Left lobe of liver (tissue), 2 donors: ENCODE data around the gene PGLYRP2. TPM values are rescaled to one million over a fixed set of nuclear protein-coding genes. Genes with fewer than 3 reads are reported as not detected.
"Not testable (repeated sequence)": the region's sequence is repeated elsewhere in the genome, so short reads cannot be mapped to it uniquely, and the experiment has no call there.

ENCODE experiments used
- ATAC-seq: fragments of 200-7000 bp; cut with Tn5 transposase; one replicate; pipeline ENCODE4 v1.9.1; 2020; ENCODE audit warnings: mild to moderate bottlenecking, moderate library complexity
- DNase-seq: peaks from one replicate; pipeline ENCODE4 v3.0.0-alpha.2; 2020; ENCODE audit warnings: low spot score
- total RNA-seq: library from RNA; stranded (reverse); gene quantifications from one replicate; pipeline ENCODE4 v1.2.1, GENCODE V29; 2021
- donor health status: DM: no; HTN: no; CAD: no; lungs with moderate emphysema.
- donor health status: DM: no; HTN: yes; CAD: no.

The PGLYRP2 gene
- total RNA-seq, 1 donor from 2014 or later, result 65.8 TPM

- ATAC-seq, result no peak
- no peak for DNase-seq
Measured at GRCh38 chr19:15495151-15495550, 15.8 kb upstream of the PGLYRP2 start.

DNA sequence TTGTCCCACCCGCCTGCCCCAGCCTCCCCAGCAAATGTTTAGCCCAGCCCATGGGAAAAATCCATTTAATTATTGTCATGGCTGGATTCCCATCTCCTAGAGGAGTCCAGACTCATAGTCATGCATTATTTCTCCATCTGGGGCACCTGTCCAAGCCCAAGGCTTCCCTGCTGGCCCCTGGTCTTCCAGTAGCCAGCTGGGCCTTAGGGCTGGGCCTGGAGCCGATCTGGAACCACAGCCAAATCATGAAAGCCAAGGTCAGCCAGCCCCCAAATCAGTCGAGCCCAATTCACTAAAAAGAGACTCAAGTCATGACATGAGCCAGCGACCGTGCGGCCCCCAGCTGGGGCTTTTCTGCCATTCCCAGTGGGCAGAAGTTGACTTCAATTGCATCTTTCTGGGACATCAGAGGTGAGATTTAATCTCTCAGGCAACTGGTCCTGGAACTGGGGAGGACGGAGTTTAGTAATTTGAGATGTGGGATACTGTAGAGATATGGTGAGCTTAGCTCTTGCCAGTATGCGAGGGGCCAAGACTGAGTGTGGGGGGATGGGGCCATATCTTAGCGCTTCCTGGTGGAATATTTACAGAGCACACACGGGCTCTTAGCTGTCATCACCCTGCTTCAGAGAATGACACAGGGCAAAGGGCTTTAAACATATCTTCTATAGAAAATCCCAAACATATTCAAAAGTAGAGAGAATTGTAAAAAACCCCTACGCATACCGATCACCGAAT, 9.4 kb upstream of the PGLYRP2 start:
- DNase-seq (no peak), ATAC-seq (no peak)

DNA sequence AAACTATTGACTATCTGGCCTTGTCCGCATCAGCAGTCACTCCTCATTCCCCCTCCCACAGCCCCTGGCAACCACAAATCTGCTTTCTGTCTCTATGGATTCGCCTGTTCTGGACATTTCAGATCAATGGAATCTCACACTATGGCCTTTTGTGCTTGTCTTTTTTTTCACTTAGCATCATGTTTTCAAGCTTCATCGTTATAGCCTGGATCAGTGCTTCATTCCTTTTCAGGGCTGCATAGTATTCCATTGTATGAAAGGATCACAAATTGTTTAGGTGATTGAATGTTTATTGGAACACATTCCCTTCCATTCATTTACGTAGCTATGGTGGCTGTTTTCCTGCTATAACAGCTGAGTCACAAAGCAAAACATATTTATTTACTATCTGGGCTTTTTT, 7.7 kb upstream of the PGLYRP2 start:
- DNase-seq (no peak), ATAC-seq (no peak)

DNA sequence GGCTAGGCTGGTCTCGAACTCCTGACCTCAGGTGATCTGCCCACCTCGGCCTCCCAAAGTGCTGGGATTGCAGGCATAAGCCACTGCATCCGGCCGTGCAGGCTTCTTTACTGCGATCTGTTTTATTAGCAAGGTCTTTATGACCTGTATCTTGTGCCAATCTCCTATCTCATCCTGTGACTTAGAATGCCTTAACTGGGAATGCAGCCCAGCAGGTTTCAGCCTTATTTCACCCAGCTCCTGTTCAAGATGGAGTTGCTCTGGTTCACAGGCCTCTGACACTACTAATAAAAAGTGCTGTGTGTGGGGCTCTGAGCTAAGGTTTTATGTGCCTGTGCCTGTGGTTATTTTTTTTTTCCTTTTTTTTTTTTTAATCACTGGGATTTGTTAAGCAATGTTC, 6.5 kb upstream of the PGLYRP2 start:
- ATAC-seq, DNase-seq: not testable (repeated sequence)

- not testable (repeated sequence) for ATAC-seq, DNase-seq
Measured at GRCh38 chr19:15480996-15481395, 1.7 kb upstream of the PGLYRP2 start.

DNA sequence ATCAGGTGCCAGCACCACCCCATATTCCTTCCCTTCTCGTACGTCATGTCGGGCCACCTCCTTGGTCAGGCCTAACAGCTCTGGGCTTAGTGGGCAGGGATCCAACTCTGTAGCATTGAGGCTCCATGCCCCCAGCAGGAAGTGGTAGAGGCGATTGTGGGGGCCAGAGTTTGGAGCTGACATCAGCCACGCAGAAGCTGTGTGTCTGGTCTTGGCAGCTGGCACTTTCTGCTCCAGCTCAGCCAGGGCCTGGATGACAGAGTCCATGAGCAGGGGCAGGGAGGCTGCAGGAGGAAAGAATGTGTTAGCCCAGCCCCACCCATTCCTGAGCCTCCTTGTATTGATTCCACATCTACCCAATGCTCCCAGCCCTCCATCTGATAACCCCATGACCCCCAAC, 3.0 kb downstream of the PGLYRP2 start:
- DNase-seq, result no peak
- ATAC-seq, result no peak

DNA sequence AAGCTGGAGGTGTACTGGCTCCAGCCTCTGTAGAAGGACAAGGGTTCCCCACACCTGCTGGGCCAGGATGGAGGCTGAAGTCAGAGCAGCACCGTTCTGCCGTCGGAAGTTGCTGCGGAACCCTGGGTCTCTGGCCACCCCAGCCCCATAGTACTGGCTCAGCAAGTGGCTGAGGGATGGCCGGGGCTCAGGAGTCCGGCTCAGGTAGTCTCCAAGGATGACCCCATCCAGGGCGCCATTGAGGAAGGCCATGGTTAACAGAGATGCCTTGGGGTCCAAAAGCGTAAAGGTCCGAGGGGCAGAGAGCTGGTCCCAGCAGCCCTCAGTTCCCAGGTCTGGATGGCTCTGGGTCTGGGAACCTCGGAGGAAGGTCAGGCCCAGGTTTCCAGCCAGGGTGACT, 3.7 kb downstream of the PGLYRP2 start:
- DNase-seq, result no peak
- no peak for ATAC-seq

GRCh38 chr19:15475169-15475568, 4.1 kb downstream of the PGLYRP2 start:
- no peak for DNase-seq
- ATAC-seq, result no peak

GRCh38 chr19:15473821-15474220, 5.5 kb downstream of the PGLYRP2 start:
- ATAC-seq, DNase-seq: not testable (repeated sequence)

DNA sequence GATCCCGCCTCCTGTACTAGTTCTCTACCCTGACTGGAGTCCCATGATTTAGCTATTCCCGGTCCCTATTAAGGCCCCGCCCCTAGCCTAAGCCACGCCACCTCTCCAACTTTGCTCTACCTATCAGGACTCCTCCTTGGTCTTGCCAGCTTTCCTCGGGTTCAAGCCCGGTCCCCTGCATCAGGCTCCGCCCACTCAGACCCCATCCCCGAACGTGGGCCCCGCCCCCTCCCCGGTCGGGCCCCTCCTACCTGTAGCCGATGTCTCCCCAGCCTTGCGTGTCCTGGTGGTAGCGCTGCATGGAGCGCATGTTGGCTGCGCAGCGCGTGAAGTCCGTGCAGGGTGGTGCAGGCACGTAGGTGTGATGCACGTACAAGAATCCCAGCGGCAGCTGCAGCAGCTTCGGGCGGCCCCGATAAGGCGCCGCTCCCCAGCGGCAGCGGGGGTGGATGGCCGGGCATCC, 7.6 kb downstream of the PGLYRP2 start:
- DNase-seq (no peak), ATAC-seq (no peak)

GRCh38 chr19:15469513-15470297, 9.6 kb downstream of the PGLYRP2 start:
- ATAC-seq (peak; percentile 22), DNase-seq (no peak)

- DNase-seq, result peak; percentile 78
- peak; percentile 81 for ATAC-seq
Measured at GRCh38 chr19:15468675-15469512, 10.4 kb downstream of the PGLYRP2 start.

GRCh38 chr19:15467734-15468214, 11.5 kb downstream of the PGLYRP2 start:
- DNase-seq (no peak), ATAC-seq (no peak)

DNA sequence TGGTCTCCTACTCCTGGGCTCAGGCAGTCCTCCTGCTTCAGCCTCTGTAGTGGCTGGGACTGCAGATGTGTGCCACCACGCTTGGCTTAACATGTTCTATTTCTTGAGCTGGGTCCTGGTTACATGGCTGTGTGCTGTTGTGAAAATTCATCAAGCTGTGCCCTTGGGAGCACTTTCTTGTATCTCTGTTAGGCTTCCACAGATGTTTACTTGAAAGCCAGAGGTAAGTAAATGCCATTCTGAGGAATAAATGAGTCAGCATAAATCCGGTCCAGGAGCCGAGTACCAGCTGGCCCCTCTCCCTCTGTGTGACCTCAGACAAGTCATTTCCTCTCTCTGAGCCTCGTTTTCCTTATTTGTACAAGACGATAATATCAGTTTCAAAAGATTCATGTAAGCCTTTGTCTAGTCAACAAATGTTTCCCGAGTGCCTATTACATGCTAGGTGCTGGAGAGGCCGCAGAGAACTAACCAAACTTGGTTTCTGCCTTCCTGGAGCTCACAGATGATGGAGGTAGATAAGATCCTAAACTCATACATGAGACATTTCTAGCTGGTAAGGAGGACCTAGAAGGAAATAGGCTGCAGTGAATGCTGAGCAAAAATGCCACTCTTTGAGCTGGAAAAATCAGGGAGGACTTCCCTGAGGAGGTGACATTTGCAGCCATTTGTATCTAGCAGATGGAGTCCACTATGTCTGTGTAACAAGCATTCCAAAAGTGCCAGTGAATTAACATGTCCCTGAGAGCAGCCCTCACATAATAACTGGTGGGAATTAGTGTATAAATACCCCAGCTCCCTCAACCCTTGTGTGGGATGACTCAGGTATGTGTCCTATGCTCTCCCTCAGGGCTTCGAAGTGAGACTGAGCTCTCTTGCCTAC, 12.2 kb downstream of the PGLYRP2 start:
- ATAC-seq, result no peak
- no peak for DNase-seq

DNA sequence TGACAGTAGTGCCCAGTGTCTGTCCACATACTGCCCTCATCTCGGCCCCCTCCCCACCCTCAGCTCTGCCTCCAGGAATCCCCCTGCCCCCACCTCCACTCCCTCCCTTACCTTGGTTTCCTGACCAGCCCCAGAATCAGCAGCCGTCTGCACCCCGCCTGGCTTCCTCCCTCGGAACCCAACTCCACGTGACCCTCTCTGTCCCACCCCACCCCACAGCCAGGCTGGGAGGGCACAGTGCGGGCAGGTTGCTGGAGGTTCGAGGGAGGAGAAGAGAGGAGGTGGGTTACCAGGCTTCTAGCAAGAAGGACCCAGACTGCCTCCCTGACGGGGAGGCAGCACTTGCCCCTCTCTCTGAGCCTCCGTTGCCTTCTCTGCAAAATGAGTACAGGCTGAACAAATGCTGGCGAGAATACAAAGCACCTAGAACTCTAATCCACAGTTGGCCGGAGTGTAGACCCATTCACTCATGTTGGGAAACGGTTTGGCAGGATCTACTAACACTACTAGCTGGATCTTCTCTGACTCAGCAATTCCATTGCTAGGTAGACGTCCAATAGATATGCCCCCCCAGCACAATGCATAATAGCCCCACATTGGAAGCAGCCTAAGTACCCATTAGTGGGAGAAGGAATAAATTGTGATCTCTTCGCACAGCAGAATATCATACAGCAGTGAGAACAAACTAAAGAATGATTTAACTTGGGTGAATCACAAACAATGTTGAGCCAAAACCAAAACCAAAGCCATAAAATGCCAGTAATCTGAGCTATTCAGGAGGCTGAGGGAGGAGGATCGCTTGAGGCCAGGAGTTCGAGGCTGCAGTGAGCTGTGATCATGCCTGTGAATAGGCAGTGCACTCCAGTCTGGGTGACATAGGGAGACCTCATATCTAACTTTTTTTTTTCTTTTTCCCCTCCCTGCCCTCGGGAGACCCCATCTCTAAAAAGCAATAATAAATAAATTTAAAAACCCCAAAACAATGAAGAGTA, 14.6 kb downstream of the PGLYRP2 start, which contains the start of gene RASAL3:
Gene RASAL3, minus strand, starts transcription at position 151 of the 992 bp plus-strand sequence. CDS start 186 bp downstream, outside the sequence.
- DNase-seq, result peak; percentile 68
- peak; percentile 69 for ATAC-seq

DNA sequence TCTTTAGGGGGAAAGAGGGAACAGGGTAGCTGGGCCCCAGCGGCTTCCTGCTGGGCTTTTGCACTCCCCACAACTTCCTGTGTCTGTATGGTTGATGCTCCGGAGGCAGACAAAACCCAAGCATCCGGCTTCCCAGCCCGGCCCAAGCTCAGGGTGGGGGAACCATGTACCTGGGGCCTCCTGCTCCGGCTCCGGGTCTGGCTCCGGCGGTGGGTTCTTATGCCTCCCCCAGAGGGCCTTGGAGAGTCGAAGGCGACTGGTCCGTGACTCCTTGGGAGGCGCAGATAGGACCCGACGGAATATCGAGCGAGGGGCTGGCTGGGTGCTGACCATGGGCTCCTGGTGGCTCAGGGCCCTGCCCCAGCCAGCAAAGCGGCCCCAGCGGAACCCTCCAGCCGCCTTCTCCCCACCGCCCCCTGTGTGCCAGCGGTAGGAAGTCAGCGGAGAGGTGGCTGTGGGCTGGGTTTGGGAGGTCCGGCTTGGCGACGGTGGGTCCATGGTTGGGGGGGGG, 15.4 kb downstream of the PGLYRP2 start:
- ATAC-seq (peak; percentile 7), DNase-seq (no peak)

GRCh38 chr19:15461694-15462093, 17.6 kb downstream of the PGLYRP2 start:
- DNase-seq, result no peak
- ATAC-seq, result no peak

DNA sequence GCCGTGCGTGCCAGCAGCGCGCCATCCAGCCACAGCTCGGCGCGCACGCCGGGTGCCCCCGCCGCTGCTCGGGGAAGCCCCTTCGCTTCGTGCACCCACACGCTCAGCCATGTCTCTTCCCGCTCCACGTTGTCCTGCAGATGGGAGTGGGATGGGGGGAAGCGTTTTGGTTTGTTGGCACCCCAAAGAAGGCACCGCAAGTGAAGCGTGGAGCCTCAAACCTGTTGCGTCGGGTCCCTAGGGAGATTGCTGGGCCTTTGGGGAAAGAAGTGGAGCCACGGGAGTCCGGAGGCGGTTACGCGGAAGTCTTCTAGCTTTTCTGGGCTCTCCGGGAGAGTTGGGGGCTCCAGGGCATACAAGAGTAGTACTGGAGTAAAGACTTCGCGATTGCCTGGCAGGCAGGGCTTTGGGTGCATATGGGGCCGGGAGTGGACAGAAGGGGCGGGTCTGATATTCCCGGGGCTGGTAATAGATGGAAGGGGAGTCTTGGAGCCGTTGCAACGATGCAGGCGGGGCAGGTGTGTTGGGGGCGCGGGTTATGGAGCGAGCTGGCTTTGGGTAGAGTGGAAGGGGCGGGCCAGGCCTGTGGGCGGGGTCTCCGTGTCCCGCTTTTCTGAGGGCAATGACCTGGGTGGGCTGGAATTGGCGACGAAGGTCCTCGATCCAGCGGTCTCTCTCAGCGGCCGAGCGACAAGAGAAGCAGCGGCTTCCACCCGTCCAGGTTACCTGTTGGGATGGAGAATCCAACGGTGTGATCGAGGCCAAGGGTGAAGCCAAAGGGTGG, 21.4 kb downstream of the PGLYRP2 start:
- no peak for DNase-seq
- no peak for ATAC-seq
